HG03175 (cell line): ENCODE data around the gene LILRB5.
"Not testable (repeated sequence)": the region's sequence is repeated elsewhere in the genome, so short reads cannot be mapped to it uniquely, and the experiment has no call there.

Experiments
- ATAC-seq: cut with Tn5 transposase; IDR thresholded peaks from one replicate; pipeline ENCODE4 v1.9.1; 2021; ENCODE audit warnings: mild to moderate bottlenecking, moderate library complexity; ENCODE audit not compliant: unreplicated experiment

The LILRB5 gene

DNA sequence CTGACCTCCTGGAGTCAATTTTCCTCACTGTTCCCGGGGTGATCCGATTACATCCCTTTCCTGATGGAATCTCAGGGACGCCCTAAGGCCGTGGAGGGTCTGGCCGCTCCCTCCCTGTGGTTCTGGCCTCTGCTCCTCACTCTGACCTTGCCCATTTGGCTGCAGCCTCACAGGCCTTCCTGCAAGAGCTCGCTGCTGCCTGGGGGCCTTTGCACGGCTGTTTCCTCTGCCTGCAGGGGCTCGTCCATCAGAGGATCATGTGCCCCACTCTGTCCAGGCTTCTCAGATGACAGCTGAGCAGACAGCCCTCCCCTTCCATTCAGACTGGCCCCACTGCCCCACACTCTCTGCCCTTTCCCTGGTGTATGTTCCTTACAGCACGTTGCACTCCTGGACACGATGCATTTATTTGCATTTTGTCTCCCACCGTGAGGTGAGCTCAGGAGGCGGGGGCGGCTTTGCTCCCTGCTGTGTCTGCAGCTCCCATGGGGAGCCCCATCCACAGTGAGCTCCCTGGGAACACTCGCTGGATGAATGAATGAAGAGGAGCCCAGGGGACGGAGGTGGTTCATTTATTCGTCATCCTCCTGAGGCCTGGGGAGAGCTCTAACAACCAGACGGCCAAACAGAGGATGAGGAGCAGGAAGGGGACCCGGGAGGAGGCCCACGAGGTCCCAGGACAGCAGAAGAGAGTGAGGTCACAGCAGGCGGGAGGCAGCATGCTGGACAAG, 39.4 kb downstream of the LILRB5 start:
- ATAC-seq: not testable (repeated sequence)

- no peak for ATAC-seq
Observed at GRCh38 chr19:54216869-54217268, 40.2 kb downstream of the LILRB5 start.

DNA sequence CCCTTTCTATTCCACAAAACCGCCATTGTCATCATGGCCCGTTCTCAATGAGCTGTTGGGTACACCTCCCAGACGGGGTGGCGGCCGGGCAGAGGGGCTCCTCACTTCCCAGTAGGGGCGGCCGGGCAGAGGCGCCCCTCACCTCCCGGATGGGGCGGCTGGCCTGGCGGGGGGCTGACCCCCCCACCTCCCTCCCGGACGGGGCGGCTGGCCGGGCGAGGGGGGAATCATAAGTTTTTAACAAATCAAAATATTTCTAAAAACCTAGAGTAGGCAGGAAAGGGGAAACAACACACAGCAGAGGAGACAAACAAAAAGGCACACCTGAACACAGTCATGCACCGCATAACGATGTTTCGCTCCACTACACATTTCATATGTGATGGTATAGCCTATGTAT, 42.3 kb downstream of the LILRB5 start:
- not testable (repeated sequence) for ATAC-seq

- not testable (repeated sequence) for ATAC-seq
Observed at GRCh38 chr19:54214217-54214616, 42.9 kb downstream of the LILRB5 start.

GRCh38 chr19:54211235-54211634, 45.8 kb downstream of the LILRB5 start:
- no peak for ATAC-seq

- ATAC-seq: no peak
Observed at GRCh38 chr19:54209811-54210494, 47.1 kb downstream of the LILRB5 start.

- no peak for ATAC-seq
Observed at GRCh38 chr19:54209058-54209810, 47.8 kb downstream of the LILRB5 start.

DNA sequence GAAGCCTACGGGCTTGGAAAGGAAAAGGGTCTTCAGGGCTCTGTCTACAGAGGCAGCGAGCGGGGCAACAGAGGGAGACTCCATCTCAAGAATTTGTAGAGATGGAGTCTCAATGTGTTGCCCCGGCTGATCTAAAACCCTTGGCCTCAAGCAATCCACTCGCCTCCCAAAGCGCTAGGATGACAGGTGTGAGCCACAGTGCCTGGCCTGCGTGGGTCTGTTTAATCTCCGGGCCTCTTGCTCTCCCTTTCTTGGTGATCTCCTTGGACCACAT, 48.4 kb downstream of the LILRB5 start:
- ATAC-seq: no peak

- peak; percentile 38 for ATAC-seq
Observed at GRCh38 chr19:54207983-54208783, 48.9 kb downstream of the LILRB5 start.

DNA sequence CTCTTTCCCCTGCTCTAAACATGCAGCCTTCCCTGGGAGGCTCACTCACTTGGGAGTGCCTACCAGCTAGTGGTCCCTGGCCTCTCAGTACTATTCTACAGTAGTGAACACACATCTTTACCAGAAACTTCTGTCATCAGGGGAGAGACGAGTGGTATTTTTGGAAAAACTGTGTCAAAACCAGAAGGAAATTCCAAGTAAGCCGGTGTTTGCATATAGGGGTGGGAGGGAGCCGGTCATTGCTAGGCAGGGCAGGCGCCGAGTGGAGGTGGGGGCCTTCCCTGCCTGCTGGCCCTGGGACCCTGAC, 49.4 kb downstream of the LILRB5 start:
- ATAC-seq: no peak

- ATAC-seq: not testable (repeated sequence)
Observed at GRCh38 chr19:54207193-54207592, 49.9 kb downstream of the LILRB5 start.

DNA sequence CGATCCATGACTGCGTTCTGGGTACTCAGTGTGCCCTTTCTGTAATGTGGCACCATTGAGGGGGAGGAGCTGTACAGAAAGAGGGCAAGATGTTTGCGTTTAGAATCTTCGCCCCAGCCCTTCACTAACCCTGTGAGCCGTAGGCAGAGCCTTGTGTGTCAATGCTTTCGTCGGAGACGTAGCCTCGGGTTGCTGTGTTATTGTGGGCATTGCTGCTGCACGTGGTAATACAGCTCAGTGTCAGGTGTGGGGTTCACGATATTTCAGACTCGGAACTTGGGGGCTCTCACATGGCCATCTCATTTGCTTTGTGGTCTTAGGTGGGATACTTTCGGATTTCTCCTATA, 50.3 kb downstream of the LILRB5 start:
- ATAC-seq: no peak

DNA sequence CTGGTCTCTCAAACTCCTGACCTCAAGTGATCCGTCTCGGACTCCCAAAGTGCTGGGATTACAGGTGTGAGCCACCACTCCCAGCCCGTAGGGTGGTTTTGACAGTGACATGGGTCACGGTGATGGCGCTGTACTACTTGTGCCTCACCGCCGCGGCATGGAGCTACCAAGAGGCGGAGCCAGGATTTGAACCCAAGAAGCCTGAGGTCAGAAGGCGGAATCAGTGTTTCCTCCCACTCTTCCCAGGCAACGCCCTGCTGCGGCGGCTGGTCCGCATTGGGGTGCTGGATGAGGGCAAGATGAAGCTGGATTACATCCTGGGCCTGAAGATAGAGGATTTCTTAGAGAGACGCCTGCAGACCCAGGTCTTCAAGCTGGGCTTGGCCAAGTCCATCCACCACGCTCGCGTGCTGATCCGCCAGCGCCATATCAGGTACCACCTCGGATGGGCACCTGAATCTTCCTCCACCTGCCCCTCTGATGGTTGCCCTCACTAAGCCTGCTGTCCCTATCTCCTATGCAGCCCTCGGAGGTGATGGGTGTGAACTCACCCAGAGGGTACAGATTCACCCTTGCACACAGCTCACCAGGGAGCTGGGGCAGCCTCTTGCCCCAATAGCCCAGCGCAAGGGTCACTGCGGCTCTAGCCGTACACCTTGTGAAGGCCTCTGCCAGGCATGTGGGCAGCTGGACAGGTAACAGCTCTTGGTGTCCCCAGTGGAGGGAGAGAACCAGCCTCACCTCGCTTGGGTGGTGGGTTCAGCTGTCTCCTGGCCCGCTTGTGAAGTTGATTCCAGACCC, 50.8 kb downstream of the LILRB5 start:
- ATAC-seq: no peak

GRCh38 chr19:54204767-54205468, 52.2 kb downstream of the LILRB5 start:
- no peak for ATAC-seq

DNA sequence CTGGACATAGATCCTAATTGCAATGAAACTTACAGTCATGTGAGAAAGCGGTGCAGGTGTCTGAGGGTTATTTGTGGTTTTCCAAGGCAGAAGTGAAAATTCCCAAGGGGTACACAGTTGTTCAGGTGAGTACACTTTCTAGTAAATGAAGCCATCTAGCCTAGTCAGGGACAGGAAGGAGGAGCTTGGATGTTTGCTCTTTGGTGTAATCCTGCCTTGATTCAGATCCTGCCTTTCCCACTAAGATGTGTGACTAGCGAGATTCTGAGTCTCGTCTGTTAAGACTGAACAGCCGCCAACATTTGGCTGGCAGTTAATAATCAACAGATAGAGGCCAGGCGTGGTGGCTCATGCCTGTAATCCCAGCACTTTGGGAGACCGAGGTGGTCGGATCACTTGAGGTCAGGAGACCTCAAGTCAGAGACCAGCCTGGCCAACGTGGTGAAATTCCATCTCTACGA, 53.9 kb downstream of the LILRB5 start:
- no peak for ATAC-seq

GRCh38 chr19:54201980-54202379, 55.1 kb downstream of the LILRB5 start:
- ATAC-seq: no peak

GRCh38 chr19:54201172-54201701, 55.8 kb downstream of the LILRB5 start:
- no peak for ATAC-seq
